GM08714 (cell line): ENCODE data around the gene ZNF518B.
"Not testable (repeated sequence)": the region's sequence is repeated elsewhere in the genome, so short reads cannot be mapped to it uniquely, and the experiment has no call there.

ENCODE experiments used
- H3K4me3 ChIP-seq: fragments of 200-500 bp; sonication (Bioruptor generic); 2 replicates; pipeline ENCODE4 v1.5.1; 2014; ENCODE audit warnings: mild to moderate bottlenecking, low read length, inconsistent platforms
- ZNF274 ChIP-seq: IDR thresholded peaks from 2 replicates; pipeline ENCODE4 v1.6.1; 2012; ENCODE audit warnings: mild to moderate bottlenecking, low read depth, low read length

The ZNF518B gene

DNA sequence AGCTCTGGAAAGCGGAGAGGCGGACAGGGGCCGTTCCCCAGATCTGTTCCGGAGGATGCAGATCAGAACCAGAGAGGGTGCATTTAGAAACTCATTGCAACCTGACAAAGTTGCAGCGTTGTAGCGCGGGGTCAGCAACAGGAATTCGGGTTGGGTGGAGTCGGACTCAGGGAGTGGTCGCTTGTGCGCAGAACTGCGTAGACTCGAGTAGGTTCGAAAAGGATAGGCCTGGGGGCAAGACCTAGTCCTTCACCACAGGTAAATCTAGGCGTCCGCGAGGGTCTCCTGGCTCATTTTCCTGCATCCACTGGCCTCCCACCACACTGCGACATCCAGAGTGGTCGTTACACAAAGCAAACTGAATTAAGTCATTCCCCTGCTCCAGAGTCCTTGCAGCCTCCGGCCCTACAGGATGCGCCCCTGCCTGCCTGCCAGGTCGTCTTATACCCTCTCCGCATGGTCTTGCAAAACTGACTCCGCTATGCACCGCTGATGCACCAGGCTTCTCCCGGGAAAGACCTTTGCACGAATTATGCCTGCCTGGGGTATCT is 4.7 kb upstream of the ZNF518B start:
- peak overlapping the region; percentile 35; the same call in 1 of the 2 replicates for H3K4me3 ChIP-seq
- no peak for TF ChIP-seq ZNF274

DNA sequence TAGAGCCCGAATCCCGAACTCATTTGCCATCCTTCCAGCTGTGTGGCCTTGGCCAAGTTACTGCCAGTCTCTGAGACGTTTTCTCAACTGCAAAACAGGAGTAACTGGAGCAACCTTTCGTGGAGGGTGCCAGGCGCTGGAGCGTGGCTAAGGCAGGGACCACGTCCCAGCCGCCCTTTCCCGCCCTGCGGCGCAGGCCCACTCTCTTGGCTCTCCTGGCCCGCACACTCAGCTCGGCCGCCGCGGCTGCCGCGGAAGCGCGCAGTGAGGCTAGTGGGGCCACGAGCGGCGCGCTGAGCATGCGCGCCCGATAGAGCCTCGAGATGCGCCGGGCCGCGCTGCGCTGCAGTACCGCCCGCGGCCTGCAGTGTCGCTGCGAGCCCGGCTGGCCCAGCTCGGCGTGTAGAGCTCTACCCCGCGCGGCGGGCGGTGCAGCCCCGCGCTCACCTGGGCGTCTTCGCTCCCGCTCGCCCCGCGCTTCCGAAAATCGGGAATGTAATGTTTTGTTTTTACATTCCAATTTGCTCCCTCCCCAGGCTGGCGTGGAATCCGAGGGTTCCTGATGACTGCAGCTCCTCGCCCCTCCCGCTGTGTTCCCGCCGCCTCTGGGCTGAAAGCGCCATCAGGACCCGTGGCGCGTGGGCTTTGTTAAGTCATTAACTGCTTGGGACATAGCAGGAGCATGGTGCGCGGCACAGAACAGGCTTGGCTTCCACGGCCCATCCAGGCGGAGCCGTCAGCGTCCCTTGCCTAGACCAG is 4.0 kb upstream of the ZNF518B start:
- TF ChIP-seq ZNF274 = no peak
- H3K4me3 ChIP-seq = peak overlapping the region; percentile 35; the same call in 1 of the 2 replicates

DNA sequence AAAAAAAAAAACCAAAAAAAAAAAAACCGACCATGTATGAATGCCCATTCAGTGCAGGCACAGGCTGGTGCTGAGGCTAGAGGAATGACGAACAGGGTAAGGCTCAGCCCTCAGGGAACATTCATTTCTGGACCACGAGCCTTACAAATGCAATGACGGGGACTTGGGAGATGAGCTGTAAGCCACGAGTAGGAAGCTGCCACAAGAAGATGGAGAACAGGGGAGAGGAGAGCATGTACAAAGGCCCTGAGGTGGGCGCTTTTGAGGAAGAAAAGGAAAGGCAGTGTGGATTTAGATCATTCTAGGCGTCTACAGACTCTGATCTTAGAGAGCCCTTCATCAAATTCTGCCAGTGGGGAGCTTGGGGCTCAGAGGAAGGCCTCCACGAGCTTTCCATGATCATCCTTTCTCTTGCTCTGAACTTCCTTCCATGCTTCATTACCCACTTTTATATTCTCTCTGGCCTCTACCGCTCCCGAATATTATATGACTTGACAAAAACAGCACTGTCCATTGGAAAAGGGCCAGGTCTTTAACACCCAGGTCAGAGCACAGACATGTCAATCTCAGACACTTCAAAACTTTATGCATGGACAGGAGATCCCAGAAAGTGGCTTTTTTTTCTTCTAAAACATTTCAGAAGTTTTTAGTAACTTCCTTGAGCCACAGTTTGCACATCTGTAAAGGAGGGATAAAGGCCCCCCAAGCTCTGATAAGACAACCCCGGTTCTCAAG is 3.3 kb upstream of the ZNF518B start:
- no peak for TF ChIP-seq ZNF274
- H3K4me3 ChIP-seq = no peak overlapping the region; the same call in 1 of the 2 replicates

DNA sequence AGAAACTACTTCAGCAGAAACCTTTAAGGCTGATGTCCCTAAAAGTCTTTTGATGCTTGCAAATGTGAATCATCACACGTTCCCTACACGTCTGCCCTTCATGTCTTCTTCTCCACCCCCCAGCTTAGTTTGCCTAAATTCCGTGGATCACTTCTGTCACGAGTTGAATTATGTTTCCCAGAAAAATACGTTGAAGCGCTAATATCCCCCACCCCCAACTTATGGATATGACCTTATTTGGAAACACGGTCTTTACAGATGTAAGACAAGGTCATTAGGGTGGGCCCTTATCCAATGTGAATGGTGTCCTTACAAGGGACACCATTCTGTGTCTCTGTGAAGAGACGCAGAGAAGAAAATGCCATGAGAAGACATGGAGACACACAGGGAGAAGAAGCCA is 2.1 kb upstream of the ZNF518B start:
- no peak for TF ChIP-seq ZNF274
- H3K4me3 ChIP-seq = no peak overlapping the region

DNA sequence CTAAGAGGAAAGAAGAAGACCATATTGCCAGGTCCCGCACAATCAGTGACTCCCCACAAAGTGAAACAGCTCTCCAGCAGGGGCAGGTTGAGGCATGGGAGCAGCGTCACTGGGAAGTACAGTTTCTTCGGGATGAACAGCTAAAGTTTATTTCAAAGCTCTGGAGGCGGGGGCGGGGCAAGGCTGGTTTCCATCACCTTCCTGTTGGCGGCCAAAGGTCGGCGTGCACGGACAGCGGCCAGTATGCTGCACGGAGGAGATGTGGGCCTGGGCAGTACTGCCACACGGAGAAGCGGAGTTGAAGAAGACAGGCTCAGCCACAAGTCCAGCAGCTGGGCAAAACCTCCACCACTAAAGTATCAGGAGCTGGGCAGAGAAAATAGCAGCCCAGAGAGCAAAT is 951 bp upstream of the ZNF518B start:
- H3K4me3 ChIP-seq = peak overlapping the region; percentile 83; the same call in 1 of the 2 replicates
- TF ChIP-seq ZNF274 = no peak

DNA sequence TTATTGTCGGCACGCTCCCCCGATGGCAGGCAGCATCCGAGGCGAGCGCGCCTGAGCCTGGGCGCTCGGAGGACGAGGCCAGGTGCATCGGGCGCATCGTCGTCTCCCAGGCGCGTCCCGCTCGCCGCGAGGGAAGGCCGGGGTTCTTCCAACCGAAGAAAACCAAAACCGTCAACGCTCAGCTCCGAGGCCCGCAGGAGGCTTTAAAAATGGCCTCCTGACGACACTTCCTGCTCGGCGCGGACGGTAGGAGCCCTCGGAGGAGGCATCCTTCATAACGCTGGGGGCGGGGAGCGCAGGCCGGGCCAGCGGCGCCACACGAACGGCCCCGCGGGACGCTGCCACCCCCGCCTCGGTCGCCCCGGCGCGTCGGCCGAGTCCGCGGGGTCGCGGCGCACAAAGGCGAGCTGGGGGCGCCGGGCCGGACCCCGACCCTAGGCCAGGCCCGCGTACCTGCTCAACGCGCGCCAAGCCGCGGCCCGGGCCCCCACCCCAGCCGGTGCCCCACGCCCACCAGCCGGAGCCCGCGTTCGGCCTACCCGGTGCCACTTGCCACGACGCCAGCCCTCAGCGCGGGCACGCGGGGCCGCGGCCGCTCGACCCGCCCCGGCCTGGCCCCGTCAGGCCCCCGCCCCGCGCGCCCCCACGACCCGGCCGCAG is 501 bp downstream of the ZNF518B start:
- peak overlapping the region; percentile 83 for H3K4me3 ChIP-seq
- no peak for TF ChIP-seq ZNF274

DNA sequence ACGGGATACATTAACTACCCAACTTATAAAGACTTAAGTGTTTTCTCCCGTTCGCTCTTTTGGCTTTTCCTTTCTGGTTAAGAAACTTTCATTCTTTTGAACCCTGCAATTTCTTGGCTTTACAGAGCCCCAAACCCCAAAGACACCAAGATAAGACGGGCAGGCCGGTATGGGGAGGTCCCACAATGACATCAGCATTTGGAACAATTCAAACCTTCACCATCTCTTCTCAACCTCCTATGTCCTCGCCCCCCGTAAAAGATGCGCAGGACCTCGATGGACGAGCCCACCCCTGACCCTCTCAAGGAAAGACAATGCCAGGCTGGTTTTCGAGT is 999 bp downstream of the ZNF518B start:
- TF ChIP-seq ZNF274 = no peak
- peak overlapping the region; percentile 83 for H3K4me3 ChIP-seq

DNA sequence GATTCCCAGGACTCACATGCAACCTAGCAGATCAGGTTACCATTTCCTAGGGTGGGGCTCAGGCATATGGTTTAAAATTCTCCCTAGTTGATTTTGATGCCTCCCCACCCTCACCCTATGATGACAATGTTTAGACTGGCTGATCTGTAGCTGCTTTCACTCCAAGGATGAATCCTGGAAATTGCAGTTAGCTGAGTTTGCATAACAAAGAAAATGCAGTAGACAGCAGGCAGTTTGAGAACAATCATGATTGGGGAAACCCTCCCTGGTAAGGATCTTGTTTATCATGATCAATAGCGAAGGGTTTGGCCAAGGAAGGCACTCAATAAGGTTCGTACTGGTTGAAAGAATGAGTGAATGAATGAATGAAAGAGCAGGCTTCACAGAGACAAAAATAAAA is 2.1 kb downstream of the ZNF518B start:
- TF ChIP-seq ZNF274 = no peak
- no peak overlapping the region for H3K4me3 ChIP-seq

DNA sequence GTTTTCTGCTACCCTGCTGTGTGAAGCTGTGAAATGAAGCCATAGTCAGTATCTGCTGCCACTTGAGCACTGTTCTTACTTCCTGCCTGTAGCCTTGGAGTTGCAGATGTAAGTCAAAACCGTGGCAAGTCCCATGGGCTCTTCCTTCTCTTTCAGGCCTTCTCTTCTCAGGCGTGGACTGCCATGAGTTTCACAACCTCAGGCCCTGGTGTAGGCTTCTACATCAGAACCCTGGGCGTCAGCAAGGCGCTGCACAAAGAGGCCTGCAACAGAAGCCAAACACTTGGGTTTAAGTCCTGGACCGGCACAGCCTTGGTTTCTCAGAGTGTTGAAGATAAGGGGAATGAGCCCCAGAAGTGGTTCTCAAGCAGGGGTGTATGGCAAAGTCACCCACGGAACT is 2.5 kb downstream of the ZNF518B start:
- no peak overlapping the region for H3K4me3 ChIP-seq
- no peak for TF ChIP-seq ZNF274

DNA sequence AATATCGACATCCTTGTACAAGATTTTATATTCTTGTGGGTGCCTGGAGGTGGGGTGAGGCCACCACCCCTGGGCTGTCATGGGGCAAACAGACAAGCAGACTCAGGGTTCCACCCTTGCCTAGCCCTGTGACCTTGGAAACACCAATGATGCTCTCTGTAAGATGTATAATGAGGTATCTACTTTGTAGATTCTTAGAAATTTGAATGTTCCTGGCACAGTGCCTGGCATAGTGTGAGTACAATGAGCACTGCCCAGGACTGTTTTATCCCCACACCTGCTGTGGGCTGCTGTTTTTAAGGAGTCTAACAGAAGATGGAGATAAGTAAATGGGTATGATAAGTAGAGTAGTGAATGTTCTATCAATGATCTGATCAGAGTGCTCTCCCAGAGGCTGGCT is 3.1 kb downstream of the ZNF518B start:
- H3K4me3 ChIP-seq = no peak overlapping the region
- no peak for TF ChIP-seq ZNF274

DNA sequence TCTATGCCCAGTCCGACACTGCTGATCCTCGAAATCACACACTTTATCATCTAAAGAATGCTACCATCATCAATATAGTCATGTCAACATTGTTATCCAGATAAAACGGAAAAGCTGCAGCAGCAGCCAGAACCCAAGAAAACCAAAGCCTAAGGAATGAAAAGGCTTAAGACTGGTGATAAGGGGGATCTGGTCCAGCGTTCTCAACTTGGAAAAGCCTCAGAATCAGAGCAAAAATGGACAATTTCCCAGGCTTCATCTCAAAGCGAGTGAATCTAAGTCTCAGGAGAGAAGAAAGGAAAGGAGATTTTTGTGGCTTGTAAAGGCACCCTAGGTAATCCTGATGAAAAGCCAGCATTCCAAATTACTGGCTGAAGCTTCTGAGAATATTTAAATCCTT is 8.2 kb downstream of the ZNF518B start:
- no peak overlapping the region for H3K4me3 ChIP-seq
- TF ChIP-seq ZNF274 = no peak

DNA sequence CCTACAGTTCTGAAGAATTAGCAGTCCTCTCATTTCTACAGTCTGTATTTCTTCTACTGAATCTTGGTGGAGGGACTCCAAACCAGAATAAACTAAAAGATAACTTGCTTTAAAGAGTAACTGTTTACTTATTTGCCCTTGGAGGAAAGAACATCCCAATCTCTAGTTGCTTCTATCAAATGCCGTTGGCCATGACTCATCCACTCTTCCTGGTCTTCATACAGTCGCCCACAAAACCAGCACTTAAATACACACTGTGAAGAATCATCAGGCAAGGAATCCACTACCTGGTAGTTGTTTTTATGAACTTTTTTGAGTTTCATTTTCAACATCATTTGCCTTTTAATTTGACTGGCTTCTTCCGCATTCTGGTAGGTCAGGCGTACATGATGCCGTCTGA is 14.2 kb downstream of the ZNF518B start:
- no peak overlapping the region for H3K4me3 ChIP-seq
- no peak for TF ChIP-seq ZNF274

DNA sequence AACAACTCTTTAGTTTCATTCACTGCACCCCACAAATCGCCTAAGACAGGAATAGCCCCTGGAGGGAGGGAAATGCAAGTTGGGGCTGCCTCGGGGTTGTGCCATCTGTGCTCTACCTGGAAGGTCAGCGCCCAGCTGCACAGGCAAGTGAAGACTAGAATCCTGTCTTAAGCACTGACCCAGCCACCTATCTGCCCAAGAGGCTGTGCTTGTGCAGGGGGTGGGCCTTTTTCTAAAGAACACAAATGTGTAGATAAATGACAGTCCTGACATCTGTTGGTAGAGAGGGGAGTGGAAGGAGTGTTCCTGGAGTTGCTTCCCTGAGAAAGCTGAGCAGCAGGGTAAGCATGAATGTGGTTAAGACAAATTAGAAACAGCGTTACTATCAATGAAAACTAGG is 15.7 kb downstream of the ZNF518B start:
- no peak for TF ChIP-seq ZNF274
- no peak overlapping the region for H3K4me3 ChIP-seq

DNA sequence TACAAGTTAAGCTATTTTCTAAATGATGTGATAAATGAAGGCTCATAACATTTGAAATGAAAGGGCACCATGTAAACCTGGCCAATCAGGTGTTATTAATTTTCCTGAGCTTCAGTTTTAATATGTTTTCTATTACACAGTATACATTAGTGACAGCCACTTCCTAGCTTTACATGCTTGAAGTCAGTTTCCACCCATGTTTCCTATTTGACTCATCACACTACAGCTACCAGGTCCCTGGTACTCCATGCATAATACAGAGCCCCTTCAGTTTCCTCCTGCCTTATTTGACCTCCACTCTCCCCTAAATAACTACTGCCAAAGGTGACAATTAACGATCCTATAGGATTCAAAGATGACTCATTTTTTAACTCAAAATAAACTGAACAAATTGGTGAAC is 18.3 kb downstream of the ZNF518B start:
- no peak overlapping the region for H3K4me3 ChIP-seq
- no peak for TF ChIP-seq ZNF274

DNA sequence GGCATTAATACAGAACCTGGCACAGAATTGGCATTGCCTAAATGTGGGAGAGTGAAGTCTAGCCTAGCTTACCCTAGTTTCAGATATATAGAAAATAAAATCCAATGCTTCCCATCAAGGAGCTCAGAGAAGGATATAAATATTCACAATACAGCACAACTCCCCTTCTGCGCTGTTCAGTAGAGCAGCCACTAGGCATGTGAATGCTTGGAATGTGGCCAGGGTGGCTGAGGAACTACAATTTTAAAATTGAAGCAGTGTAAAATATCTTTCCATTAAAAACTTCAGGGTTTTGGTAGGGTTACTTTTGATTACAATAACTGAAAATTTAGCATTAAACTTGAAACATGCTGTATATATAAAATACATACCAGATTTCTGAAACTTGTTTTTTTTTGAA is 19.5 kb downstream of the ZNF518B start:
- H3K4me3 ChIP-seq = no peak overlapping the region
- TF ChIP-seq ZNF274 = no peak

DNA sequence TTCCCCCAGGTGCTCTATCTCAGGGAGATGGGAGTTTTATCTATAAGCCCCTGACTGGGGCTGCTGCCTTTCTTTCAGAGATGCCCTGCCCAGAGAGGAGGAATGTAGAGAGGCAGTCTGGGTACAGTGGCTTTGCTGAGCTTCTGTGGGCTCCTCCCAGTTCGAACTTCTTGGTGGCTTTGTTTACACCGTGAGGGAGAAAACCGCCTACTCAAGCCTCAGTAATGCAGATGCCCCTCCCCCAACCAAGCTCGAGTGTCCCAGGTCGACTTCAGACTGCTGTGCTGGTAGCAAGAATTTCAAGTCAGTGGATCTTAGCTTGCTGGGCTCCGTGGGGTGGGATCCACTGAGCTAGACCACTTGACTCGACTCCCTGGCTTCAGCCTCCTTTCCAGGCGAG is 29.5 kb downstream of the ZNF518B start:
- not testable (repeated sequence) for H3K4me3 ChIP-seq
